ENCODE measurements around the gene SDK1. TPM values are rescaled to one million over a fixed set of nuclear protein-coding genes. Genes with fewer than 3 reads are reported as not detected.

The SDK1 gene
- total RNA-seq, 2 donors from 2014 or later: 3.1 to 3.6 TPM

DNA sequence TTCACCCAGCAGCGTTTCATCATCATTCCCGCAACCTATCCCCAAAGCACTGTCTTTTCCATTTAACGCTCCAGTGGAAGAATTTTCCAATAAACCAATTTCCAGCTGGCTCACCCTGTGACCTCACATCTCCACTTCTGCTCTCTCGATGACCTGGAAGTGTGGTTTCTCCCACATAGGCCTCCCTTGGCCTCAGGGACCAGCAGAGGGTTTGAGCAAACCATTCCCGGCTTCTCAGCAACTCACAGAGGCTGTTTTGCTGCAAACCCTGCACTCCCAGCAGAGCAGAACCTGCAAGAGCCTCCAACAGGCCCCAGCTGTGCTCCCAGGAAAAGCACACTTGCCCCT lies 858.1 kb downstream of the SDK1 start:
- no peak overlapping the region for H3K4me3 ChIP-seq
- H3K27ac ChIP-seq: no peak overlapping the region
- no peak for DNase-seq (ENCODE audit: low spot score)
- no peaks in the 10 kb centered on the region for H3K4me1 ChIP-seq
- H3K36me3 ChIP-seq: no peaks in the 10 kb centered on the region
- H3K27me3 ChIP-seq: no peaks in the 10 kb centered on the region
- TF ChIP-seq, protein P1, sequence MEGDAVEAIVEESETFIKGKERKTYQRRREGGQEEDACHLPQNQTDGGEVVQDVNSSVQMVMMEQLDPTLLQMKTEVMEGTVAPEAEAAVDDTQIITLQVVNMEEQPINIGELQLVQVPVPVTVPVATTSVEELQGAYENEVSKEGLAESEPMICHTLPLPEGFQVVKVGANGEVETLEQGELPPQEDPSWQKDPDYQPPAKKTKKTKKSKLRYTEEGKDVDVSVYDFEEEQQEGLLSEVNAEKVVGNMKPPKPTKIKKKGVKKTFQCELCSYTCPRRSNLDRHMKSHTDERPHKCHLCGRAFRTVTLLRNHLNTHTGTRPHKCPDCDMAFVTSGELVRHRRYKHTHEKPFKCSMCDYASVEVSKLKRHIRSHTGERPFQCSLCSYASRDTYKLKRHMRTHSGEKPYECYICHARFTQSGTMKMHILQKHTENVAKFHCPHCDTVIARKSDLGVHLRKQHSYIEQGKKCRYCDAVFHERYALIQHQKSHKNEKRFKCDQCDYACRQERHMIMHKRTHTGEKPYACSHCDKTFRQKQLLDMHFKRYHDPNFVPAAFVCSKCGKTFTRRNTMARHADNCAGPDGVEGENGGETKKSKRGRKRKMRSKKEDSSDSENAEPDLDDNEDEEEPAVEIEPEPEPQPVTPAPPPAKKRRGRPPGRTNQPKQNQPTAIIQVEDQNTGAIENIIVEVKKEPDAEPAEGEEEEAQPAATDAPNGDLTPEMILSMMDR (IDR thresholded peaks at IDR 0.05): no peak
- no peaks in the 10 kb centered on the region for H3K9me3 ChIP-seq

DNA sequence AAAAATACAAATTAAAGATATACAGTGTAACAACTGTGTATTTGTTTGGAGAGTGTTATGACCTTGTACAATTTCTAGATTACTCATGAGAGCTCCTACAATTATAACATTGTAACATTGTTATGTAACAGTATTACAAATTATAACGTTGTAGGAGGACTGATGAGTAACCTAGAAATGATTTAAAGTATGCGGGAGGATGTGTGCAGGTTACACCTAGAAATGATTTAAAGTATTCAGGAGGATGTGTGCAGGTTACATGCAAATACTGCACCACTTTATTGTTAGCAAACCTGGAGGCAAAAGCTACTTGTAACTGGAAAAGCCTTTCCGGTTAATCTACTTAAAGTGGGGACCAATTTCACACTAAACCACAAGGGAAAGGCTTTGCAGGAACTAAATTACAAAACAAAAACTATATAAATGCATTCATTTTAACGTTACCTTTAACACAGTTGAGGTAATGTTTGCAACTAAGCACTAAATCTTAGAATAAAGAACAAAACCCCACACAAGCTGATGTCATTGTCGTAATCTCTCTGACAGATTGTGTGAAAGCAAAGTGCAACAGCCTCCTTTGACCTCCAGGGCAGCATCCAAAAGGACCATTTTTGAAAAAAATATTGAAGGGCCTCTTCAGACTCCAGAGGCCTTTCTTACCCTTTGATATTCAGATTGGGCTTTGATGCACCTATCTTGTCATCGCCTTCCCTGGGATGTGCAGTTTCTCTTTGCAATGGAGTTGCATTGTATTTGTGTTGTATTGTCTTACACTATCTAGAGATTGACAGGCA lies 858.9 kb downstream of the SDK1 start:
- no peak overlapping the region for H3K27ac ChIP-seq
- no peaks in the 10 kb centered on the region for H3K9me3 ChIP-seq
- no peaks in the 10 kb centered on the region for H3K36me3 ChIP-seq
- H3K4me1 ChIP-seq: no peaks in the 10 kb centered on the region
- TF ChIP-seq, protein P1 (IDR thresholded peaks at IDR 0.05): no peak
- no peak for DNase-seq (ENCODE audit: low spot score)
- no peaks in the 10 kb centered on the region for H3K27me3 ChIP-seq
- no peak overlapping the region for H3K4me3 ChIP-seq

DNA sequence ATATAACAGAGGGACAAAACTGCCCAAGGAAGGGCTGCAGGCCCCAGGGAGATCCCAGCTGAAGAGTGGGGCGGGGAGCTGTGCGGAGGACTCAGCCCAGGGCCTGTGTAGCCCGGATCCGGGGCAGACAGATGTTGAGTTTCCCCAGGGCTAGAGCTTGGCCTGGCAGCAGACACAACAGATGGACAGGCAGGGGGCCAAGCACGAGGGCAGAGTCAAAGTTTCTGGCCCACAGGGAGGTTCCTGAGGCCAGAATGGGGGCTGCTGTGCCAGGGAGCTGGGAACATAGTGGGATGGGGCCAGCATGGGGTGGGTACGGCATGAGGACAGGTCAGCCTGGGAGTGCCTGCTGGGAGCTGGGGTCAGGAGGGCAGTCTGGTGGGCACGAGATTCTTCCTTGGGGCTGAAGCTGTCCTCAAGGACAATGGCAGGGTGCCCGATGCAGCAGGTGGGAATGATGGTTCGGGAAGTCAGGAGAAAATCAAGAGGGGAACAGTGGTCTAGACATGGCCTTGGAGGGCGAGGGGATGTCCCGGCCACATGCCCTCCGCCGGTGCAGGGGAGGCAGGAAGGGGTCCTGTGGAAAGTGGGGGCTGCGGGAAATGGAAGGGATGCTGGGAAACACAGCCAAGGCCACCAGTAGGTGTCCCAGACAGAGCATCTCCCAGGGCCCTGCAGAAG lies 862.0 kb downstream of the SDK1 start:
- Histone ChIP-seq H3K36me3 (no peaks in the 10 kb centered on the region), H3K4me1 (no peaks in the 10 kb centered on the region), H3K27ac (no peak overlapping the region), H3K4me3 (no peak overlapping the region), H3K9me3 (no peaks in the 10 kb centered on the region), H3K27me3 (no peaks in the 10 kb centered on the region)
- no peak for DNase-seq (ENCODE audit: low spot score)
- TF ChIP-seq, protein P1 (IDR thresholded peaks at IDR 0.05): no peak

DNA sequence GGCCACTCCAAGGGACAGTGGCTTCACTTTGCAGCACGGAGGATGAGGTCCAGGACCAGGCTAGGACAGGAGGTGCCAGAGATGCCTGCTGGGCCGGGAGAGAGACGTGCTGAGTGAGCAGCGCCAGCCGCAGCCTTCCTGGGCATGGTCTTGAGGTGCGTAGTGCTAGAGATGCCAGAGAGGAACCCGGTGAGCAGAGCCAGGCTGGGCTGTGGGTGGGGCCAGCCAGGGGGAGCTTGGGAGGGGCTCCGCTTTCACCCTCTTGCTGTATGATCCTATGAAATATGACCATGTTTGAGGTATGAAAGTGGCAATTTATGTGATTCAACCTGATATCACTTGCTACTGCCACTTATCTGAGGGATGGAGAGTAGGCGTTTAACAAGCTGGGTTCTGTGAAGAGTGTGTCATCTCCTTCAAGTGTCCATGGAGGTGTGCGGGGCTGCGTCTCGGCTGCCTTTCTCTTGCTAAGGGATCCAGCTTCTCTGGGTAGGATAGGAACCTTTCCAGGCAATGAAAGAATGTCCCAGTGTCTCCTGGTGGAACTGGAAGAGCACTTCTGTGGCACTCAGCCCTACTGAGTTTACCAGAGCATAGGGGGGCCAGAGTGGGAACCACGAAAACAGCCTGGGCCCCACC lies 862.6 kb downstream of the SDK1 start:
- H3K4me3 ChIP-seq: no peak overlapping the region
- no peak for DNase-seq (ENCODE audit: low spot score)
- H3K36me3 ChIP-seq: no peaks in the 10 kb centered on the region
- H3K27ac ChIP-seq: no peak overlapping the region
- H3K9me3 ChIP-seq: no peaks in the 10 kb centered on the region
- no peaks in the 10 kb centered on the region for H3K4me1 ChIP-seq
- H3K27me3 ChIP-seq: no peaks in the 10 kb centered on the region
- TF ChIP-seq, protein P1 (IDR thresholded peaks at IDR 0.05): no peak

DNA sequence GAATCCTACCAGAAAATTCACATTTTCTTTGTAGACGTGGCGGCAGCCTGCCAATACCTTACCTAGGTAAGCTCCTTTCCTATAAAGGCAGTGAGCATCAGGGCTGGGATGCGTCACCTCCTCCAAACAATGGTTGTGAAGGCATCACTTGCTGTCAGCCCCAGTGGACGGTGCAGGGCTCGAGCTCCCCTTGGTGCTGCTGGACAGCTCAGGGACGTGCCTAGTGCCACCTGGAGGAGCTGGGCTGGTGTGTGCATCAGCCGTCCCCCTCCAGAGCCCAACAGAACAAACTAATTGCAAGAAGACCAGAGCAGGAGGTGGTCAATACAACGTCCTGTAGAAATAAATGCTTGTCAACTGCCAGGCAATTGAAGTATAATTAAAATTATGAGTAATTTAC lies 863.5 kb downstream of the SDK1 start:
- Histone ChIP-seq H3K9me3 (no peaks in the 10 kb centered on the region), H3K27me3 (no peaks in the 10 kb centered on the region), H3K4me1 (no peaks in the 10 kb centered on the region), H3K27ac (no peak overlapping the region), H3K4me3 (no peak overlapping the region), H3K36me3 (no peaks in the 10 kb centered on the region)
- TF ChIP-seq, protein P1 (IDR thresholded peaks at IDR 0.05): no peak
- DNase-seq (ENCODE audit: low spot score): no peak

Measured in right atrium auricular region (tissue), 2 donors.